ENCODE measurements around the gene SMC1B. TPM values are rescaled to one million over a fixed set of nuclear protein-coding genes. Genes with fewer than 3 reads are reported as not detected.
A peak's percentile ranks its signal among the peaks of the same experiment; 100 is the strongest.

SMC1B gene
- total and polyA plus RNA-seq, 7 donors, result not detected

DNA sequence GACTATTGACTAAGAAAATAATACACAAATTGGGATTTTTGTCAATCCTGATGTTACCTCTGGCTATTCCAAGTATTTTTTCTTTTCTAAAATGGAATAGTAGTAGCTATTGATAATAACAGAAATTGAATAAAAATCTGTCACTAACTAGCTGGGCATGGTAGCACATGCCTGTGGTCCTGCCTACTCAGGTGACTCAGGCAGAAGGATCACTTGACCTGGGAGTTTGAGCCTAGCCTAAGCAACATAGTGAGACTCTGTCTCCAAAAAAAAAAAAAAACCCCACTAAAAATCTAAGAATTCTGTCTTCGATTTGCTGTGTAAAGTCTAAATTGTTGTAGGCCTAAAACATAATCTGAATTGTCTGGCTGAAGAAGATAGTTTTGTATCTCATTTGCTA lies 61.4 kb downstream of the SMC1B start:
- no peaks in the 10 kb centered on the region for H3K9me3 ChIP-seq
- H3K4me3 ChIP-seq, result no peak overlapping the region
- no peak overlapping the region for H3K27ac ChIP-seq
- H3K4me1 ChIP-seq, result peaks cover 4% of the 10 kb centered on the region
- H3K27me3 ChIP-seq (ENCODE audit: insufficient read depth in 3 of 3, low read length in 2 of 3), result no peaks in the 10 kb centered on the region
- no peak for ATAC-seq
- TF ChIP-seq, protein P1, sequence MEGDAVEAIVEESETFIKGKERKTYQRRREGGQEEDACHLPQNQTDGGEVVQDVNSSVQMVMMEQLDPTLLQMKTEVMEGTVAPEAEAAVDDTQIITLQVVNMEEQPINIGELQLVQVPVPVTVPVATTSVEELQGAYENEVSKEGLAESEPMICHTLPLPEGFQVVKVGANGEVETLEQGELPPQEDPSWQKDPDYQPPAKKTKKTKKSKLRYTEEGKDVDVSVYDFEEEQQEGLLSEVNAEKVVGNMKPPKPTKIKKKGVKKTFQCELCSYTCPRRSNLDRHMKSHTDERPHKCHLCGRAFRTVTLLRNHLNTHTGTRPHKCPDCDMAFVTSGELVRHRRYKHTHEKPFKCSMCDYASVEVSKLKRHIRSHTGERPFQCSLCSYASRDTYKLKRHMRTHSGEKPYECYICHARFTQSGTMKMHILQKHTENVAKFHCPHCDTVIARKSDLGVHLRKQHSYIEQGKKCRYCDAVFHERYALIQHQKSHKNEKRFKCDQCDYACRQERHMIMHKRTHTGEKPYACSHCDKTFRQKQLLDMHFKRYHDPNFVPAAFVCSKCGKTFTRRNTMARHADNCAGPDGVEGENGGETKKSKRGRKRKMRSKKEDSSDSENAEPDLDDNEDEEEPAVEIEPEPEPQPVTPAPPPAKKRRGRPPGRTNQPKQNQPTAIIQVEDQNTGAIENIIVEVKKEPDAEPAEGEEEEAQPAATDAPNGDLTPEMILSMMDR (IDR thresholded peaks at IDR 0.05), result no peak
- intact Hi-C loops (cut with DNase I), result no loop called here
- 93 to 100% (median 93%) methylated on average over 1 of the region's 1 CpG for WGBS, 3 donors
- no peaks in the 10 kb centered on the region for H3K36me3 ChIP-seq (ENCODE audit: insufficient read depth in 1 of 2, low read depth in 1 of 2)
- no peak for DNase-seq

DNA sequence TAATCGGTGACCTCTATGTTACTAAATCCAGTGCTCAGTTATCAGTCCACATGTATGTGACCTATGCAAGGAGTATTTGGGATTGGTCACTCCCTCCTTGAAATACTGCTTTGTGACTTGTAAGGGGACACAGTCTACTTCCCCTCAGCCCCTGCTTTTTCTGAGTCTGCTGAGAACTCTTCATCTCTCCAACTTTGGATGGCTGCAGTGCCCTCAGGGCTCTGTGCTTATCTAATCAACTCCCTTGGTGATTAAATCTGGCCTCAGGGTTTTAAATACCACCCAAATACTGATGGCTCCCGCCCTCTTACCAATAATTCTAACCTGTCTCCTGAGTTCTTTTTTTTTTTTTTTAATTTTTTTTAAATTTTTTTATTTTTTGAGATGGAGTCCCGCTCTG lies 63.5 kb downstream of the SMC1B start:
- Histone ChIP-seq H3K27me3 (ENCODE audit: insufficient read depth in 3 of 3, low read length in 2 of 3) (no peaks in the 10 kb centered on the region), H3K9me3 (no peaks in the 10 kb centered on the region), H3K4me1 (peaks cover 4% of the 10 kb centered on the region), H3K27ac (no peak overlapping the region), H3K36me3 (ENCODE audit: insufficient read depth in 1 of 2, low read depth in 1 of 2) (peaks cover 0 to 6% of the 10 kb centered on the region in 2 donors), H3K4me3 (no peak overlapping the region)
- no peak for DNase-seq
- intact Hi-C loops (cut with DNase I), result no loop called here
- TF ChIP-seq, protein P1 (IDR thresholded peaks at IDR 0.05), result no peak
- WGBS, 3 donors, result 95 to 99% (median 96%) methylated on average over 3 of the region's 3 CpGs
- no peak for ATAC-seq

DNA sequence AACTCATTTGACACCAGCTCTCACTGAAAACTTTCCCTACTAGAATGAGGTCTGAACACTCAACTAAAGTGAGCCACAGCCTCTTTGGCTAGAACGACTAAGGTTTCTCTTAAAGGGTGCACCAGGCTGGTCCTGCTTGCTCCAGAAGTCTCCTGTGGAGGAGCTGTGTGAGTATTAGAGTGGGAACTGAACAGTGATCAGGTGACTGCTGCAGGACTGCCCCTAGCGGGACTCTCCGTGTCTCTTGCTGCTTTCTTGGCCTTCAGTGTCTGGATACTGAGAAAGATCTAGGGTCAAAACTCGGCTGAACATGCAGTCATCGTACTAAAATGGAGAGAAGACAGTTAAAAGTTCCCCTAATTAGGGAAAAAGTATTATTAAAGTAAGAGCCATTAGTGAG lies 69.1 kb downstream of the SMC1B start:
- Histone ChIP-seq H3K4me3 (no peak overlapping the region), H3K36me3 (ENCODE audit: insufficient read depth in 1 of 2, low read depth in 1 of 2) (peaks cover 0 to 41% of the 10 kb centered on the region in 2 donors), H3K27ac (no peak overlapping the region), H3K4me1 (no peaks in the 10 kb centered on the region), H3K9me3 (no peaks in the 10 kb centered on the region), H3K27me3 (ENCODE audit: insufficient read depth in 3 of 3, low read length in 2 of 3) (no peaks in the 10 kb centered on the region)
- intact Hi-C loops (cut with DNase I), result no loop called here
- TF ChIP-seq, protein P1 (IDR thresholded peaks at IDR 0.05), result peak; percentile 31
- DNase-seq, result no peak
- ATAC-seq, result peak; percentile 66 to 93 (median 71)
- 33 to 75% (median 50%) methylated on average over 5 of the region's 5 CpGs for WGBS, 3 donors

DNA sequence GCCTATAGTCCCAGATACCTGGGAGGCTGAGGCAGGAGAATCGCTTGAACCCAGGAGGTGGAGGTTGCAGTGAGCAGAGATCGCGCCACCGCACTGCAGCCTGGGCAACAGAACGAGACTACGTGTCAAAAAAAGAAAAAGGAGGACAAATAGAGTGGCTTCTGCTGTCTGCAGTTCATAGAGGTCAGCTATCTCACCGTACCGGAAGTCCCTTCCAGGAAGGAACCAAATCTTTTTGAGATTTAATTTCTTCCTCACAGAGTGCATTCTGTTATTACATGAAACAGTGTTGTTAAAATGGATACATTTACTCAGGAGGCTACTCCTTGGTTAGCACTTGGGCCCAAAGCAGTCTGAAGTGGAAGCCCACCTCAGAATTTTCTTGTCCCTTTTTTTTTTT lies 70.3 kb downstream of the SMC1B start:
- TF ChIP-seq, protein P1 (IDR thresholded peaks at IDR 0.05), result no peak
- no peaks in the 10 kb centered on the region for H3K9me3 ChIP-seq
- DNase-seq, result no peak
- no peak overlapping the region for H3K27ac ChIP-seq
- H3K4me3 ChIP-seq, result no peak overlapping the region
- H3K27me3 ChIP-seq (ENCODE audit: insufficient read depth in 3 of 3, low read length in 2 of 3), result no peaks in the 10 kb centered on the region
- intact Hi-C loops (cut with DNase I), result no loop called here
- peaks cover 0 to 53% of the 10 kb centered on the region in 2 donors for H3K36me3 ChIP-seq (ENCODE audit: insufficient read depth in 1 of 2, low read depth in 1 of 2)
- ATAC-seq, result no peak
- H3K4me1 ChIP-seq, result no peaks in the 10 kb centered on the region
- 78 to 92% (median 87%) methylated on average over 8 of the region's 8 CpGs for WGBS, 3 donors

DNA sequence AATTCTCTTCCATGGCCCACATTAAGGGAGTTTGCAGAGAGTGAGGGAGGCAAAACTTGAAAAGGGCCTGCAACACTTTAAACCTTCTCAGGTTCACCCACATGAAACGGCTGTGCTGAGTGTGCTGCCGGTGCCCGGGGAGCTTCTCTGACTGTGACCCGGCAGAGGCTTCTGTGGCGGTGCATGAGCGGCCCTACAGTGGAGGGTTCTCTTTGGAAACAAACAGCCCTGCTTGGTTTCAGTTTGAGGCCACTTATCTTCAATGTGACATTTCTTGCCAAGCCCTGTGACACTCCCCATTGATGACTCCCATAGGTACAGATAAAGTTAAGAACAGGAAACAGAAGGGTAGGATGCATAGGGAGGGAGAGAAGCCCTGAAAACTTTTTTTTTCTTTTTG lies 71.9 kb downstream of the SMC1B start:
- Histone ChIP-seq H3K9me3 (no peaks in the 10 kb centered on the region), H3K27me3 (ENCODE audit: insufficient read depth in 3 of 3, low read length in 2 of 3) (no peaks in the 10 kb centered on the region), H3K4me3 (no peak overlapping the region), H3K36me3 (ENCODE audit: insufficient read depth in 1 of 2, low read depth in 1 of 2) (peaks cover 0 to 55% of the 10 kb centered on the region in 2 donors), H3K4me1 (peaks cover 12% of the 10 kb centered on the region), H3K27ac (no peak overlapping the region)
- TF ChIP-seq, protein P1 (IDR thresholded peaks at IDR 0.05), result no peak
- WGBS, 3 donors, result 43 to 57% (median 56%) methylated on average over 6 of the region's 6 CpGs
- intact Hi-C loops (cut with DNase I), result no loop called here
- DNase-seq, result no peak
- no peak for ATAC-seq
